ENCODE data around the gene EMC8.

- TF ChIP-seq, protein P1, sequence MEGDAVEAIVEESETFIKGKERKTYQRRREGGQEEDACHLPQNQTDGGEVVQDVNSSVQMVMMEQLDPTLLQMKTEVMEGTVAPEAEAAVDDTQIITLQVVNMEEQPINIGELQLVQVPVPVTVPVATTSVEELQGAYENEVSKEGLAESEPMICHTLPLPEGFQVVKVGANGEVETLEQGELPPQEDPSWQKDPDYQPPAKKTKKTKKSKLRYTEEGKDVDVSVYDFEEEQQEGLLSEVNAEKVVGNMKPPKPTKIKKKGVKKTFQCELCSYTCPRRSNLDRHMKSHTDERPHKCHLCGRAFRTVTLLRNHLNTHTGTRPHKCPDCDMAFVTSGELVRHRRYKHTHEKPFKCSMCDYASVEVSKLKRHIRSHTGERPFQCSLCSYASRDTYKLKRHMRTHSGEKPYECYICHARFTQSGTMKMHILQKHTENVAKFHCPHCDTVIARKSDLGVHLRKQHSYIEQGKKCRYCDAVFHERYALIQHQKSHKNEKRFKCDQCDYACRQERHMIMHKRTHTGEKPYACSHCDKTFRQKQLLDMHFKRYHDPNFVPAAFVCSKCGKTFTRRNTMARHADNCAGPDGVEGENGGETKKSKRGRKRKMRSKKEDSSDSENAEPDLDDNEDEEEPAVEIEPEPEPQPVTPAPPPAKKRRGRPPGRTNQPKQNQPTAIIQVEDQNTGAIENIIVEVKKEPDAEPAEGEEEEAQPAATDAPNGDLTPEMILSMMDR (IDR thresholded peaks at IDR 0.05), result no peak
- no peak for TF ChIP-seq POLR2A (IDR thresholded peaks at IDR 0.05)
These were observed 49.6 kb upstream of the EMC8 start for GRCh38 chr16:85848986-85849385.
